ENCODE results near the gene USPL1. TPM values are rescaled to one million over a fixed set of nuclear protein-coding genes. Genes with fewer than 3 reads are reported as not detected.
"Not testable (repeated sequence)": the region's sequence is repeated elsewhere in the genome, so short reads cannot be mapped to it uniquely, and the experiment has no call there.

The USPL1 gene
- total RNA-seq, 1 experiment from 2014 or later = 11.8 TPM

- peaks cover 12% of the 10 kb centered on the region for H3K4me1 Mint-ChIP-seq (ENCODE audit: insufficient read depth, unreplicated experiment)
- no peaks in the 10 kb centered on the region for H3K27me3 Mint-ChIP-seq (ENCODE audit: insufficient read depth, unreplicated experiment)
- ChIA-PET CTCF (interaction anchor here (0.6 kb wide), 1 partner anchor 178 kb away, joined by 3 read pairs; no protein-coding TSS in a partner anchor), POLR2A (interaction anchor here (1.9 kb wide), 1 partner anchor 16 kb away, joined by 11 read pairs; the partner anchor contains the start of gene USPL1)
- TF ChIP-seq CTCF (IDR thresholded peaks at IDR 0.05; ENCODE audit: unreplicated experiment) = no peak
- H3K9me3 Mint-ChIP-seq (ENCODE audit: unreplicated experiment) = peaks cover 8% of the 10 kb centered on the region
- no peak for DNase-seq (ENCODE audit: unreplicated experiment)
- no TSS peak for BruUV-seq (replicated peaks)
- peaks cover 76% of the 10 kb centered on the region for H3K36me3 Mint-ChIP-seq (ENCODE audit: insufficient read depth, unreplicated experiment)
- H3K4me3 Mint-ChIP-seq (ENCODE audit: unreplicated experiment) = no peak overlapping the region
- H3K27ac Mint-ChIP-seq (ENCODE audit: low read depth, unreplicated experiment) = no peak overlapping the region
- intact Hi-C loops (cut with micrococcal nuclease) = no loop called here
Observed at GRCh38 chr13:30633861-30634260, 16.1 kb downstream of the USPL1 start.

GRCh38 chr13:30634838-30635237 lies 17.1 kb downstream of the USPL1 start:
- H3K4me3 Mint-ChIP-seq (ENCODE audit: unreplicated experiment) = no peak overlapping the region
- peaks cover 8% of the 10 kb centered on the region for H3K9me3 Mint-ChIP-seq (ENCODE audit: unreplicated experiment)
- no peak overlapping the region for H3K27ac Mint-ChIP-seq (ENCODE audit: low read depth, unreplicated experiment)
- no peak for TF ChIP-seq CTCF (IDR thresholded peaks at IDR 0.05; ENCODE audit: unreplicated experiment)
- ChIA-PET CTCF (interaction anchor here (0.6 to 0.7 kb wide), 2 partner anchors 13 to 229 kb away, joined by 3 read pairs; no protein-coding TSS in a partner anchor), POLR2A (interaction anchor here (0.7 to 1.9 kb wide), 3 partner anchors 10 to 18 kb away, joined by 3 to 11 read pairs (median 3); partner anchors contain the start of gene USPL1)
- H3K36me3 Mint-ChIP-seq (ENCODE audit: insufficient read depth, unreplicated experiment) = peaks cover 71% of the 10 kb centered on the region
- no TSS peak for BruUV-seq (replicated peaks)
- no peaks in the 10 kb centered on the region for H3K27me3 Mint-ChIP-seq (ENCODE audit: insufficient read depth, unreplicated experiment)
- intact Hi-C loops (cut with micrococcal nuclease) = no loop called here
- H3K4me1 Mint-ChIP-seq (ENCODE audit: insufficient read depth, unreplicated experiment) = peaks cover 12% of the 10 kb centered on the region
- no peak for DNase-seq (ENCODE audit: unreplicated experiment)

- Mint-ChIP-seq H3K27ac (ENCODE audit: low read depth, unreplicated experiment) (no peak overlapping the region), H3K4me3 (ENCODE audit: unreplicated experiment) (no peak overlapping the region), H3K36me3 (ENCODE audit: insufficient read depth, unreplicated experiment) (peaks cover 69% of the 10 kb centered on the region), H3K27me3 (ENCODE audit: insufficient read depth, unreplicated experiment) (no peaks in the 10 kb centered on the region), H3K9me3 (ENCODE audit: unreplicated experiment) (peaks cover 8% of the 10 kb centered on the region), H3K4me1 (ENCODE audit: insufficient read depth, unreplicated experiment) (peaks cover 12% of the 10 kb centered on the region)
- DNase-seq (ENCODE audit: unreplicated experiment) = no peak
- no peak for TF ChIP-seq CTCF (IDR thresholded peaks at IDR 0.05; ENCODE audit: unreplicated experiment)
- ChIA-PET POLR2A (interaction anchor here (0.7 to 1.5 kb wide), 2 partner anchors 11 to 248 kb away, joined by 3 to 4 read pairs; no protein-coding TSS in a partner anchor), CTCF (no interaction called here)
- BruUV-seq (replicated peaks) = no TSS peak
- intact Hi-C loops (cut with micrococcal nuclease) = no loop called here
Observed at GRCh38 chr13:30638301-30638700, 20.6 kb downstream of the USPL1 start.

- peaks cover 10% of the 10 kb centered on the region for H3K4me1 Mint-ChIP-seq (ENCODE audit: insufficient read depth, unreplicated experiment)
- no TSS peak for BruUV-seq (replicated peaks)
- H3K4me3 Mint-ChIP-seq (ENCODE audit: unreplicated experiment) = no peak overlapping the region
- no peak for DNase-seq (ENCODE audit: unreplicated experiment)
- no peak overlapping the region for H3K27ac Mint-ChIP-seq (ENCODE audit: low read depth, unreplicated experiment)
- CTCF ChIA-PET = interaction anchor here (0.9 to 1.3 kb wide), 2 partner anchors 157 to 510 kb away, joined by 4 read pairs; no protein-coding TSS in a partner anchor
- peaks cover 4% of the 10 kb centered on the region for H3K9me3 Mint-ChIP-seq (ENCODE audit: unreplicated experiment)
- POLR2A ChIA-PET = interaction anchor here (0.8 to 1.5 kb wide), 2 partner anchors 13 to 17 kb away, joined by 3 to 4 read pairs; no protein-coding TSS in a partner anchor
- TF ChIP-seq CTCF (IDR thresholded peaks at IDR 0.05; ENCODE audit: unreplicated experiment) = no peak
- intact Hi-C loops (cut with micrococcal nuclease) = no loop called here
- peaks cover 67% of the 10 kb centered on the region for H3K36me3 Mint-ChIP-seq (ENCODE audit: insufficient read depth, unreplicated experiment)
- H3K27me3 Mint-ChIP-seq (ENCODE audit: insufficient read depth, unreplicated experiment) = no peaks in the 10 kb centered on the region
Observed at GRCh38 chr13:30639671-30640070, 22.0 kb downstream of the USPL1 start.

- H3K9me3 Mint-ChIP-seq (ENCODE audit: unreplicated experiment); H3K27me3 Mint-ChIP-seq (ENCODE audit: insufficient read depth, unreplicated experiment); H3K4me3 Mint-ChIP-seq (ENCODE audit: unreplicated experiment); CTCF ChIA-PET; intact Hi-C loops (cut with micrococcal nuclease); H3K4me1 Mint-ChIP-seq (ENCODE audit: insufficient read depth, unreplicated experiment); DNase-seq (ENCODE audit: unreplicated experiment); H3K27ac Mint-ChIP-seq (ENCODE audit: low read depth, unreplicated experiment); BruUV-seq (replicated peaks): not testable (repeated sequence)
- POLR2A ChIA-PET = interaction anchor here (0.9 kb wide), 1 partner anchor 103 kb away, joined by 3 read pairs; no protein-coding TSS in a partner anchor
- H3K36me3 Mint-ChIP-seq (ENCODE audit: insufficient read depth, unreplicated experiment) = peaks cover 63% of the 10 kb centered on the region
Observed at GRCh38 chr13:30641173-30641572, 23.5 kb downstream of the USPL1 start.

Data from MCF 10A (cell line).